Stimulated activated naive B cell treated with anti-CD40 and anti-IgM and Interleukin-4, amounts not matched to agents 10 μg/mL and 1 μg/mL and 100 μg/mL, for 72 hours (primary cell): ENCODE results near the gene NOTCH1.

ENCODE experiments used
- ATAC-seq, 2 donors: fragments of 150-1000 bp; cut with Tn5 transposase; replicated peaks; 2 replicates each; pipeline ENCODE4 v1.10.0; 2021; ENCODE audit warnings: moderate library complexity in 1 of 2
- DNase-seq: peaks from one replicate; pipeline ENCODE4 v3.0.0; 2021
- H3K27ac Mint-ChIP-seq: one replicate; pipeline ENCODE4 v1.8.0; 2022; ENCODE audit warnings: mild to moderate bottlenecking, mixed read lengths
- H3K27me3 Mint-ChIP-seq, 2 donors: one replicate each; pipeline ENCODE4 v1.8.0; 2022; ENCODE audit warnings: mixed read lengths in 2 of 2
- H3K36me3 Mint-ChIP-seq, 2 donors: one replicate each; pipeline ENCODE4 v1.8.0; 2022; ENCODE audit warnings: mixed read lengths in 2 of 2, mild to moderate bottlenecking in 1 of 2
- H3K4me1 Mint-ChIP-seq, 2 donors: one replicate each; pipeline ENCODE4 v1.8.0; 2022; ENCODE audit warnings: mixed read lengths in 2 of 2, mild to moderate bottlenecking in 1 of 2
- H3K4me3 Mint-ChIP-seq, 2 donors: one replicate each; pipeline ENCODE4 v1.8.0; 2022; ENCODE audit warnings: mild to moderate bottlenecking in 2 of 2, mixed read lengths in 2 of 2, moderate library complexity in 1 of 2
- H3K9me3 Mint-ChIP-seq, 2 donors: one replicate each; pipeline ENCODE4 v1.8.0; 2022; ENCODE audit warnings: mixed read lengths in 2 of 2, mild to moderate bottlenecking in 1 of 2

NOTCH1 gene

GRCh38 chr9:136572003-136572827 is 26.4 kb upstream of the NOTCH1 start:
- no peak for ATAC-seq
- H3K9me3 Mint-ChIP-seq, result no peaks in the 10 kb centered on the region
- no peak overlapping the region for H3K27ac Mint-ChIP-seq
- no peak overlapping the region for H3K4me3 Mint-ChIP-seq
- peaks cover 0 to 6% of the 10 kb centered on the region in 2 donors for H3K27me3 Mint-ChIP-seq
- no peak for DNase-seq
- H3K4me1 Mint-ChIP-seq, result peaks cover 9 to 10% of the 10 kb centered on the region in 2 donors
- H3K36me3 Mint-ChIP-seq, result no peaks in the 10 kb centered on the region

GRCh38 chr9:136571531-136571930 is 25.7 kb upstream of the NOTCH1 start:
- Mint-ChIP-seq H3K36me3 (no peaks in the 10 kb centered on the region), H3K4me3 (no peak overlapping the region), H3K27me3 (peaks cover 0 to 10% of the 10 kb centered on the region in 2 donors), H3K9me3 (no peaks in the 10 kb centered on the region), H3K4me1 (peaks cover 6 to 8% of the 10 kb centered on the region in 2 donors), H3K27ac (no peak overlapping the region)
- ATAC-seq (no peak), DNase-seq (no peak)

GRCh38 chr9:136570916-136571315 is 25.1 kb upstream of the NOTCH1 start:
- Mint-ChIP-seq H3K27ac (no peak overlapping the region), H3K27me3 (peaks cover 0 to 11% of the 10 kb centered on the region in 2 donors), H3K4me3 (no peak overlapping the region), H3K4me1 (peaks cover 0 to 4% of the 10 kb centered on the region in 2 donors), H3K36me3 (no peaks in the 10 kb centered on the region), H3K9me3 (no peaks in the 10 kb centered on the region)
- ATAC-seq, result no peak
- DNase-seq, result no peak

GRCh38 chr9:136570191-136570845 is 24.5 kb upstream of the NOTCH1 start:
- H3K4me1 Mint-ChIP-seq, result peaks cover 0 to 4% of the 10 kb centered on the region in 2 donors

GRCh38 chr9:136569526-136570148 is 23.8 kb upstream of the NOTCH1 start:
- no peak for ATAC-seq
- Mint-ChIP-seq H3K27ac (no peak overlapping the region), H3K4me3 (no peak overlapping the region)

More at GRCh38 chr9:136570191-136570845, 24.5 kb upstream of the NOTCH1 start:
- Mint-ChIP-seq H3K27ac (no peak overlapping the region), H3K4me3 (no peak overlapping the region), H3K9me3 (no peaks in the 10 kb centered on the region), H3K27me3 (peaks cover 0 to 11% of the 10 kb centered on the region in 2 donors), H3K36me3 (no peaks in the 10 kb centered on the region)
- ATAC-seq, result no peak
- DNase-seq, result no peak

GRCh38 chr9:136568288-136569081 is 22.6 kb upstream of the NOTCH1 start:
- H3K27ac Mint-ChIP-seq, result no peak overlapping the region
- no peak overlapping the region for H3K4me3 Mint-ChIP-seq
- peaks cover 0 to 11% of the 10 kb centered on the region in 2 donors for H3K27me3 Mint-ChIP-seq
- no peak for DNase-seq
- peaks cover under 1 to 4% of the 10 kb centered on the region in 2 donors for H3K4me1 Mint-ChIP-seq
- ATAC-seq, result no peak
- H3K36me3 Mint-ChIP-seq, result no peaks in the 10 kb centered on the region
- no peaks in the 10 kb centered on the region for H3K9me3 Mint-ChIP-seq

More at GRCh38 chr9:136569526-136570148, 23.8 kb upstream of the NOTCH1 start:
- peaks cover 0 to 11% of the 10 kb centered on the region in 2 donors for H3K27me3 Mint-ChIP-seq
- no peaks in the 10 kb centered on the region for H3K9me3 Mint-ChIP-seq
- no peaks in the 10 kb centered on the region for H3K36me3 Mint-ChIP-seq
- H3K4me1 Mint-ChIP-seq, result peaks cover 0 to 4% of the 10 kb centered on the region in 2 donors
- DNase-seq, result no peak

GRCh38 chr9:136567651-136568287 is 21.9 kb upstream of the NOTCH1 start:
- no peak for DNase-seq
- peaks cover 0 to 8% of the 10 kb centered on the region in 2 donors for H3K27me3 Mint-ChIP-seq
- no peak for ATAC-seq

GRCh38 chr9:136566901-136567300 is 21.1 kb upstream of the NOTCH1 start:
- H3K4me3 Mint-ChIP-seq, result no peak overlapping the region
- no peaks in the 10 kb centered on the region for H3K36me3 Mint-ChIP-seq
- H3K4me1 Mint-ChIP-seq, result peaks cover 6% of the 10 kb centered on the region in 2 donors
- no peak for DNase-seq
- no peak overlapping the region for H3K27ac Mint-ChIP-seq
- no peaks in the 10 kb centered on the region for H3K9me3 Mint-ChIP-seq
- H3K27me3 Mint-ChIP-seq, result peaks cover 0 to 5% of the 10 kb centered on the region in 2 donors
- no peak for ATAC-seq

More at GRCh38 chr9:136567651-136568287, 21.9 kb upstream of the NOTCH1 start:
- Mint-ChIP-seq H3K9me3 (no peaks in the 10 kb centered on the region), H3K4me3 (no peak overlapping the region), H3K27ac (no peak overlapping the region), H3K36me3 (no peaks in the 10 kb centered on the region), H3K4me1 (peaks cover 4 to 6% of the 10 kb centered on the region in 2 donors)

- peaks cover 6% of the 10 kb centered on the region in 2 donors for H3K4me1 Mint-ChIP-seq
Measured at GRCh38 chr9:136566553-136566895, 20.7 kb upstream of the NOTCH1 start.

GRCh38 chr9:136565715-136566552 is 20.1 kb upstream of the NOTCH1 start:
- ATAC-seq (no peak), DNase-seq (no peak)
- Mint-ChIP-seq H3K27ac (no peak overlapping the region), H3K4me1 (peaks cover 6 to 11% of the 10 kb centered on the region in 2 donors), H3K27me3 (peaks cover 0 to 5% of the 10 kb centered on the region in 2 donors), H3K4me3 (no peak overlapping the region), H3K36me3 (no peaks in the 10 kb centered on the region), H3K9me3 (no peaks in the 10 kb centered on the region)

More at GRCh38 chr9:136566553-136566895, 20.7 kb upstream of the NOTCH1 start:
- Mint-ChIP-seq H3K4me3 (no peak overlapping the region), H3K27me3 (peaks cover 0 to 5% of the 10 kb centered on the region in 2 donors), H3K9me3 (no peaks in the 10 kb centered on the region), H3K27ac (no peak overlapping the region), H3K36me3 (no peaks in the 10 kb centered on the region)
- ATAC-seq, result no peak
- no peak for DNase-seq

GRCh38 chr9:136565086-136565714 is 19.4 kb upstream of the NOTCH1 start:
- Mint-ChIP-seq H3K4me1 (peaks cover 6 to 17% of the 10 kb centered on the region in 2 donors), H3K4me3 (no peak overlapping the region), H3K27ac (no peak overlapping the region), H3K9me3 (peaks cover 0 to 3% of the 10 kb centered on the region in 2 donors), H3K36me3 (peaks cover 0 to 6% of the 10 kb centered on the region in 2 donors), H3K27me3 (peaks cover 0 to 5% of the 10 kb centered on the region in 2 donors)
- no peak for DNase-seq
- ATAC-seq, result no peak

- peak; percentile 53 to 73 for ATAC-seq
- no peak overlapping the region for H3K27ac Mint-ChIP-seq
- H3K4me3 Mint-ChIP-seq, result no peak overlapping the region
- H3K27me3 Mint-ChIP-seq, result peaks cover 0 to 5% of the 10 kb centered on the region in 2 donors
- H3K36me3 Mint-ChIP-seq, result peaks cover 5 to 10% of the 10 kb centered on the region in 2 donors
- DNase-seq, result no peak
- peaks cover 0 to 6% of the 10 kb centered on the region in 2 donors for H3K9me3 Mint-ChIP-seq
- H3K4me1 Mint-ChIP-seq, result peaks cover 2 to 17% of the 10 kb centered on the region in 2 donors
Measured at GRCh38 chr9:136564379-136564988, 18.6 kb upstream of the NOTCH1 start.
